Spleen (tissue), 11 donors: Measurements from ENCODE around the gene SENP5. TPM values are rescaled to one million over a fixed set of nuclear protein-coding genes. Genes with fewer than 3 reads are reported as not detected.

Source experiments
- DNase-seq: peaks from one replicate; pipeline ENCODE4 v3.0.0-alpha.2; 2020
- H3K27ac ChIP-seq, 8 donors: fragments of 200-600 bp; sonication (generic) in 7 of 8; 1 replicate in 4 of 8; 2 replicates in 4 of 8; pipeline versions ENCODE4 v1.5.0 to v1.8.0; 2016 to 2021; ENCODE audit warnings: inconsistent platforms in 4 of 8, mild to moderate bottlenecking in 4 of 8, moderate library complexity in 1 of 8
- H3K27me3 ChIP-seq, 7 donors: fragments of 200-600 bp; sonication (generic) in 6 of 7; replicated peaks in 1 of 7; 1 replicate in 4 of 7; 2 replicates in 3 of 7; pipeline versions ENCODE4 v1.5.0 to v1.8.0; 2016 to 2021; ENCODE audit warnings: inconsistent platforms in 3 of 7, mild to moderate bottlenecking in 1 of 7
- H3K36me3 ChIP-seq, 6 donors: fragments of 200-600 bp; sonication (generic) in 5 of 6; 1 replicate in 4 of 6; 2 replicates in 2 of 6; pipeline versions ENCODE4 v1.5.0 to v1.8.0; 2016 to 2021; ENCODE audit warnings: inconsistent platforms in 2 of 6
- H3K4me1 ChIP-seq, 6 donors: fragments of 200-600 bp; sonication (generic) in 5 of 6; 1 replicate in 3 of 6; 2 replicates in 3 of 6; pipeline versions ENCODE4 v1.5.0 to v1.8.0; 2016 to 2021; ENCODE audit warnings: inconsistent platforms in 3 of 6
- H3K4me3 ChIP-seq, 8 donors: fragments of 200-600 bp; sonication (generic) in 7 of 8; 1 replicate in 4 of 8; 2 replicates in 4 of 8; pipeline versions ENCODE4 v1.5.0 to v1.8.0; 2016 to 2021; ENCODE audit warnings: inconsistent platforms in 4 of 8, mild to moderate bottlenecking in 4 of 8, moderate library complexity in 2 of 8
- H3K9me3 ChIP-seq, 8 donors: fragments of 200-600 bp; sonication (generic) in 7 of 8; 1 replicate in 4 of 8; 2 replicates in 4 of 8; pipeline versions ENCODE4 v1.5.0 to v1.8.0; 2016 to 2021; ENCODE audit warnings: inconsistent platforms in 4 of 8
- CTCF ChIP-seq, 11 experiments: fragments of 200-600 bp in 7 of 11; fragments of 450-650 bp in 4 of 11; sonication (generic) in 4 of 11; IDR thresholded peaks in 8 of 11; conservative IDR thresholded peaks in 3 of 11; 1 replicate in 7 of 11; 2 replicates in 4 of 11; pipeline versions ENCODE4 v1.4.0 to v1.8.0; 2016 to 2021; ENCODE audit warnings: antibody characterized with exemption in 11 of 11, inconsistent platforms in 4 of 11, mild to moderate bottlenecking in 1 of 11
- POLR2A ChIP-seq, 3 donors: fragments of 450-650 bp; IDR thresholded peaks; one replicate each; pipeline ENCODE4 v1.5.1; 2017; ENCODE audit warnings: antibody characterized with exemption in 3 of 3, mild to moderate bottlenecking in 1 of 3
- POLR2AphosphoS5 ChIP-seq, 3 donors: sonication (generic); formaldehyde crosslinking; IDR thresholded peaks; one replicate each; pipeline ENCODE4 v1.5.1; 2017; ENCODE audit warnings: antibody characterized with exemption in 3 of 3
- WGBS, 5 donors: extraction: QIAGEN DNeasy Blood & Tissue Kit in 3 of 5; methylation state at CpG; one replicate each; pipeline versions ENCODE4 v1.1.5 to v1.1.7; 2013 to 2018; 5-methylcytosine and 5-hydroxymethylcytosine counted together
- intact Hi-C: fragments of 100-400 bp; cut with DNase I; formaldehyde crosslinking; loops from one replicate; pipeline ENCODE4 v1.15.0; 2023; ENCODE audit warnings: low total_unique reads
- polyA plus RNA-seq, 3 donors: library from polyadenylated mRNA; stranded (reverse); fragments of 200-250 nt; gene quantifications; one replicate each; pipeline ENCODE4 v1.2.1, GENCODE V29; 2013
- total RNA-seq, 7 donors: library from RNA; depleted of rRNA in 3 of 7; stranded (reverse); fragments of >200 nt in 3 of 7; fragmentation: NEBNext Ultra II Directional in 4 of 7; extraction: Animal tissue kit (Norgen Biotek cat#: 25700) in 4 of 7; gene quantifications; one replicate each; pipeline versions ENCODE4 v1.1.0 to v1.2.1, GENCODE V29; 2016 to 2021
- donor health status: healthy with polysubstance abuse.
- donor health status: DM: no; HTN: no; CAD: no; lungs with moderate emphysema.
- donor health status: DM: no; HTN: no; CAD: no.
- donor health status: Bipolar disorder and iron deficiency.
- donor health status: healthy.
- donor health status: DM: no; HTN: no; CAD: no.
- donor health status: DM: yes; HTN: yes; CAD: no.

The SENP5 gene
- total and polyA plus RNA-seq, 10 donors, result 5.0 to 59.6 (median 47.1) TPM

GRCh38 chr3:196947136-196947859 lies 79.6 kb downstream of the SENP5 start:
- no peak for TF ChIP-seq POLR2AphosphoS5 (IDR thresholded peaks at IDR 0.05)
- TF ChIP-seq CTCF (IDR thresholded peaks at IDR 0.05 in 8 of 11, conservative IDR thresholded peaks at IDR 0.05 in 3 of 11), result no peak
- no peak for TF ChIP-seq POLR2A (IDR thresholded peaks at IDR 0.05)
- Histone ChIP-seq H3K36me3 (peaks cover 0 to 23% (median 3%) of the 10 kb centered on the region in 6 donors), H3K9me3 (no peaks in the 10 kb centered on the region), H3K4me3 (no peak overlapping the region), H3K27me3 (no peaks in the 10 kb centered on the region), H3K4me1 (peaks cover 8 to 24% (median 17%) of the 10 kb centered on the region in 6 donors), H3K27ac (no peak overlapping the region)
- intact Hi-C loops, result loop anchor here (10.0 kb wide), 1 partner anchor 82 kb away; the partner anchor contains the start of gene SENP5
- DNase-seq, result no peak
- 75 to 91% (median 78%) methylated on average over 8 to 10 of the region's 10 CpGs for WGBS, 5 donors

DNA sequence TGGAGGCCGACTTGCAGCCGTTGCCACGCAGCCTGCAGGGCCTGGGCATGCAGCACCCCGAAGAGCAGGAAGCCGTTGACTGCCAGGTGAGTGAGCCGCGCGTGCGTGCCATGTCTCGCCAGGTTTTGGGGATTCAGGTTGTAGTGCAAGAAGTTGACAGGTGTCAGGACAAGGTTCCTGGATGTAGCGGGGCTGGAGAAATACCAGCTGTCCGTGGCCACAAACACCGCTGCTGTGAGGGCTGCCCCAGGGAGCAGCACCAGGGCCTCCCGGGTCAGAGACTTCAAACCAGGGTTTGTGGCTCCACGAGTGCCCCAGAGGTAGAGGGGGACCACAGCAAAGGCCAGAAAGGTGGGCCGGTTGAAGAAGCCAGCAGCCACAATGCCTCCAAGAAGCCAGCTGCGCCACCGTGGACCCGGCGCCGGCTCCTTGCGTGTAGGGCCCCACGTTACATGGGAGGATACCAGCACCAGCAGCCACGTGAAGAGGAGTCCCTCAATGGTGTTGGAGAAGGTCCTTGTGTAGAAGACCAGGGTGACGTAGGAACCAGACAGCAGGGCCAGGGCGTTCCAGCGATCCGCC lies 80.2 kb downstream of the SENP5 start:
- H3K4me3 ChIP-seq, result no peak overlapping the region
- H3K9me3 ChIP-seq, result no peaks in the 10 kb centered on the region
- 81 to 94% (median 88%) methylated on average over 8 to 28 of the region's 28 CpGs for WGBS, 5 donors
- TF ChIP-seq CTCF (IDR thresholded peaks at IDR 0.05 in 8 of 11, conservative IDR thresholded peaks at IDR 0.05 in 3 of 11), result no peak
- TF ChIP-seq POLR2A (IDR thresholded peaks at IDR 0.05), result no peak
- no peak for TF ChIP-seq POLR2AphosphoS5 (IDR thresholded peaks at IDR 0.05)
- H3K4me1 ChIP-seq, result peaks cover 8 to 20% (median 17%) of the 10 kb centered on the region in 6 donors
- no peak overlapping the region for H3K27ac ChIP-seq
- no peaks in the 10 kb centered on the region for H3K27me3 ChIP-seq
- intact Hi-C loops, result loop anchor here (10.0 kb wide), 1 partner anchor 83 kb away; the partner anchor contains the start of gene SENP5
- DNase-seq, result no peak
- peaks cover 0 to 23% (median 3%) of the 10 kb centered on the region in 6 donors for H3K36me3 ChIP-seq

DNA sequence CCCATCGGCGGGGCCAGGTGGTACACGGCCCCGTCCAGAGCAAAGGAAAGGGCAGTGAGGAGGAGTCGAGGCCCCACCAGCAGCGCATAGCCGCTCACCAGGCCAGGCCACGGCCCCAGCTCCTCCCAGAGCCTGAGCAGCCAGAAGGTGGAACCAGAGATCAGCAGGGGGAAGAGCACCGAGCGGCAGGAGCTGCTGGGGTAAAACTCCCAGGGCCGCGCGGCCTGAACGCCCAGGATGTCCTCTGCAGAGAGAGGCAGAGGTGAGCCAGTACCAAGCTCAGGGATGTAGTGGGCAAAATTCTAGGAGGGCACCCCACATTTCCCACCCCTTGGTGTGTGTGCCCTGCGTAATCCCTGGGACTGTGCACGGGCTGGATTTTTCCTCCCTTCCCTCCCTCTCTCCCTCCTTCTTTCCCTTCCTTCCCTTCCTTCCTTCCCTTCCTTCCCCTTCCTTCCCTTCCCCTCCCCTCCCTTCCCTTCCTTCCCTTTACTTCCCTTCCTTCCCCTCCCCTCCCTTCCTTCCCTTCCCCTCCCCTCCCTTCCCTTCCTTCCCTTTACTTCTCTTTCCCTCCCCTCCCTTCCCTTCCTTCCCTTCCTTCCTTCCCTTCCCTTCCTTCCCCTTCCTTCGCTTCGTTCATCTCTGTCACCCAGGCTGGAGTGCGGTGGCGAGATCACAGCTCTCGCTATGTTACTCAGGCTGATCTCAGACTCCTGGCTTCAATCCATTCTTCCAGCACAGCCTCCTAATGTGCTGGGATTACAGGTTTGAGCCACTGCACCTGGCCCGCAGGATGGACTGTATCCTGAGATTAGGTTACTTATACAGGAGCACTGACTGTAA lies 80.9 kb downstream of the SENP5 start:
- intact Hi-C loops, result loop anchor here (10.0 kb wide), 1 partner anchor 84 kb away; the partner anchor contains the start of gene SENP5
- Histone ChIP-seq H3K36me3 (peaks cover 0 to 23% (median 3%) of the 10 kb centered on the region in 6 donors), H3K27ac (no peak overlapping the region), H3K4me3 (no peak overlapping the region), H3K27me3 (no peaks in the 10 kb centered on the region), H3K9me3 (no peaks in the 10 kb centered on the region), H3K4me1 (peaks cover 3 to 13% (median 9%) of the 10 kb centered on the region in 6 donors)
- no peak for DNase-seq
- WGBS, 5 donors, result 56 to 73% (median 65%) methylated on average over 19 to 22 of the region's 22 CpGs
- no peak for TF ChIP-seq POLR2AphosphoS5 (IDR thresholded peaks at IDR 0.05)

DNA sequence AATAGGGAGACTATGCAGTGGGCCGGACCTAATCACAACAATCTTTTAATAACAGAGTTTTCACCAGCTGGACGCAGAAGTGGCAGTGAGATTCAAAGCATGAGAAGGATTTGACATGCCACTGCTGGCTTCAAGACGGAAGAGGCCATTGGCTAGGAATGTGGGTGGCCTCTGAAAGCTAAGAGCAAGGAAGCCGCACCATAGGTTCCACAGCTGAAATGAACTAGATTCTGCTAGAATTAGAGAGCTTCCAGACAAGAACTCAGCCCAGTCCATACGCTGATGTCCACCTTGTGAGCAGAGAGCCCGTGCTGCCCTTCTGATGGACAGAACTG lies 81.5 kb downstream of the SENP5 start:
- peaks cover 0 to 23% (median 3%) of the 10 kb centered on the region in 6 donors for H3K36me3 ChIP-seq
- DNase-seq, result no peak
- WGBS, 5 donors, result 74 to 93% (median 87%) methylated on average over 6 of the region's 6 CpGs
- H3K27me3 ChIP-seq, result no peaks in the 10 kb centered on the region
- H3K27ac ChIP-seq, result no peak overlapping the region
- no peak for TF ChIP-seq POLR2A (IDR thresholded peaks at IDR 0.05)
- H3K9me3 ChIP-seq, result no peaks in the 10 kb centered on the region
- H3K4me1 ChIP-seq, result peaks cover 0 to 8% (median 4%) of the 10 kb centered on the region in 6 donors
- intact Hi-C loops, result loop anchor here (10.0 kb wide), 1 partner anchor 84 kb away; the partner anchor contains the start of gene SENP5
- no peak overlapping the region for H3K4me3 ChIP-seq
